ENCODE results near the gene CCDC152. TPM values are rescaled to one million over a fixed set of nuclear protein-coding genes. Genes with fewer than 3 reads are reported as not detected.
A peak's percentile ranks its signal among the peaks of the same experiment; 100 is the strongest.
"Not testable (repeated sequence)": the region's sequence is repeated elsewhere in the genome, so short reads cannot be mapped to it uniquely, and the experiment has no call there.

The CCDC152 gene
- total RNA-seq, 1 donor from 2014 or later = 1.2 TPM

DNA sequence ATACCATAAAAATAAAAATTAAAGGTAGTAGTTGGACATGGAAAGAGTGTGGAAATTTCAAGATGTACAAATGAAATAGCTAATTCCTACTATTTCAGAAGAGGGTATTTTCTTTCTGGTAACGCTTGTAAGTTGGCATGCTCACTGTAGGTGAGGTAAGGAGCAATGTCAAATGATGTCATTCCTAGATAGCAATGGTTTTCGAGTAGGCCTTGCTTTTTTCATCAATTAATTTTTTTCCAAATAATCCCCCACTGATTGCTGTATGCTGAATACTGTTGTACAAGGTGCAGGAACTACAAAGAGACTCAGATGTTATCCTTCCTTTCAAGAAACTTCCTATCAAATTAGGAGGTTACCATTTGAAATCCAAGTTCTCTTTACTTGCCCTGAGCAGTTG lies 56.0 kb downstream of the CCDC152 start:
- Mint-ChIP-seq H3K4me3 (ENCODE audit: unreplicated experiment) (no peak overlapping the region), H3K27ac (ENCODE audit: unreplicated experiment) (no peak overlapping the region), H3K4me1 (ENCODE audit: low read depth, unreplicated experiment) (peaks cover 8% of the 10 kb centered on the region)

GRCh38 chr5:42813533-42813932 lies 56.9 kb downstream of the CCDC152 start:
- no peak overlapping the region for H3K27ac ChIP-seq (ENCODE audit: low read depth, low read length)
- no peak overlapping the region for H3K4me2 ChIP-seq (ENCODE audit: low read length)
- TF ChIP-seq, protein P1, sequence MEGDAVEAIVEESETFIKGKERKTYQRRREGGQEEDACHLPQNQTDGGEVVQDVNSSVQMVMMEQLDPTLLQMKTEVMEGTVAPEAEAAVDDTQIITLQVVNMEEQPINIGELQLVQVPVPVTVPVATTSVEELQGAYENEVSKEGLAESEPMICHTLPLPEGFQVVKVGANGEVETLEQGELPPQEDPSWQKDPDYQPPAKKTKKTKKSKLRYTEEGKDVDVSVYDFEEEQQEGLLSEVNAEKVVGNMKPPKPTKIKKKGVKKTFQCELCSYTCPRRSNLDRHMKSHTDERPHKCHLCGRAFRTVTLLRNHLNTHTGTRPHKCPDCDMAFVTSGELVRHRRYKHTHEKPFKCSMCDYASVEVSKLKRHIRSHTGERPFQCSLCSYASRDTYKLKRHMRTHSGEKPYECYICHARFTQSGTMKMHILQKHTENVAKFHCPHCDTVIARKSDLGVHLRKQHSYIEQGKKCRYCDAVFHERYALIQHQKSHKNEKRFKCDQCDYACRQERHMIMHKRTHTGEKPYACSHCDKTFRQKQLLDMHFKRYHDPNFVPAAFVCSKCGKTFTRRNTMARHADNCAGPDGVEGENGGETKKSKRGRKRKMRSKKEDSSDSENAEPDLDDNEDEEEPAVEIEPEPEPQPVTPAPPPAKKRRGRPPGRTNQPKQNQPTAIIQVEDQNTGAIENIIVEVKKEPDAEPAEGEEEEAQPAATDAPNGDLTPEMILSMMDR (IDR thresholded peaks at IDR 0.05; ENCODE audit: insufficient read depth, low read depth, low read length) = no peak
- no peak for TF ChIP-seq EZH2 (IDR thresholded peaks at IDR 0.05; ENCODE audit: insufficient read depth, low read length)

More for the DNA sequence above, 56.0 kb downstream of the CCDC152 start:
- Histone ChIP-seq H3K4me1 (ENCODE audit: insufficient read depth, low read length) (no peaks in the 10 kb centered on the region), H3K4me3 (ENCODE audit: insufficient read depth, low read depth, low read length) (no peak overlapping the region), H3K4me2 (ENCODE audit: low read length) (no peak overlapping the region), H3K9me3 (ENCODE audit: insufficient read depth, low read depth, low read length) (no peaks in the 10 kb centered on the region), H3K27ac (ENCODE audit: low read depth, low read length) (no peak overlapping the region), H3K27me3 (ENCODE audit: insufficient read depth, low read length) (no peaks in the 10 kb centered on the region), H2AFZ (ENCODE audit: low read depth, low read length) (no peak overlapping the region), H4K20me1 (ENCODE audit: insufficient read depth, low read length) (no peaks in the 10 kb centered on the region), H3K36me3 (ENCODE audit: insufficient read depth, low read length) (no peaks in the 10 kb centered on the region), H3K79me2 (ENCODE audit: insufficient read depth, low read length) (no peaks in the 10 kb centered on the region), H3K9ac (ENCODE audit: low read length) (no peak overlapping the region)
- H3K36me3 Mint-ChIP-seq (ENCODE audit: low read depth, unreplicated experiment) = no peaks in the 10 kb centered on the region
- peaks cover 2% of the 10 kb centered on the region for H3K27me3 Mint-ChIP-seq (ENCODE audit: low read depth, unreplicated experiment)
- FAIRE-seq (no peak), DNase-seq (ENCODE audit: low read depth) (no peak)
- H3K9me3 Mint-ChIP-seq (ENCODE audit: unreplicated experiment) = no peaks in the 10 kb centered on the region
- TF ChIP-seq, protein P1 (IDR thresholded peaks at IDR 0.05; ENCODE audit: insufficient read depth, low read depth, low read length) = no peak
- no peak for TF ChIP-seq EZH2 (IDR thresholded peaks at IDR 0.05; ENCODE audit: insufficient read depth, low read length)

DNA sequence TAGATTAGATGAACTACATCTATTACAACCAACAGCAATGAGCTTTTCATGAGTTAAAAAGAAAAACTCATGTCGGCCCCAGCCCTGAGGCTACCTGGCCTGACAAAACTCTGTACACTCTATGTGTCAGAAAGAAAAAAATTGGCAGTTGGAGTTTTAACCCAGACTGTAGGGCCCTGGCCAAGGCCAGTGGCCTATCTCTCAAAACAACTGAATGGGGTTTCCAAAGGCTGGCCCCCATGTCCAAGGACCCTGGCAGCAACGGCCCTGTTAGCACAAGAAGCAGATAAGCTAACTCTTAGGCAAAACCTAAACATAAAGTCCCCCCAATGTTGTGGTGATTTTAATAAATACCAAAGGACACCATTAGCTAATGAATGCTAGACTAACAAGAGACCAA lies 59.9 kb downstream of the CCDC152 start:
- H4K20me1 ChIP-seq (ENCODE audit: insufficient read depth, low read length); H3K4me1 ChIP-seq (ENCODE audit: insufficient read depth, low read length); H3K9me3 ChIP-seq (ENCODE audit: insufficient read depth, low read depth, low read length); H3K36me3 Mint-ChIP-seq (ENCODE audit: low read depth, unreplicated experiment); H3K79me2 ChIP-seq (ENCODE audit: insufficient read depth, low read length); FAIRE-seq; H2AFZ ChIP-seq (ENCODE audit: low read depth, low read length); H3K27me3 ChIP-seq (ENCODE audit: insufficient read depth, low read length); DNase-seq (ENCODE audit: low read depth); H3K4me3 Mint-ChIP-seq (ENCODE audit: unreplicated experiment); H3K27me3 Mint-ChIP-seq (ENCODE audit: low read depth, unreplicated experiment); H3K4me1 Mint-ChIP-seq (ENCODE audit: low read depth, unreplicated experiment); H3K27ac Mint-ChIP-seq (ENCODE audit: unreplicated experiment); H3K4me3 ChIP-seq (ENCODE audit: insufficient read depth, low read depth, low read length); H3K27ac ChIP-seq (ENCODE audit: low read depth, low read length); H3K9me3 Mint-ChIP-seq (ENCODE audit: unreplicated experiment); H3K36me3 ChIP-seq (ENCODE audit: insufficient read depth, low read length); H3K9ac ChIP-seq (ENCODE audit: low read length); H3K4me2 ChIP-seq (ENCODE audit: low read length): not testable (repeated sequence)

More at GRCh38 chr5:42813533-42813932, 56.9 kb downstream of the CCDC152 start:
- Histone ChIP-seq H3K79me2 (ENCODE audit: insufficient read depth, low read length) (no peaks in the 10 kb centered on the region), H3K4me1 (ENCODE audit: insufficient read depth, low read length) (no peaks in the 10 kb centered on the region), H3K4me3 (ENCODE audit: insufficient read depth, low read depth, low read length) (no peak overlapping the region), H3K27me3 (ENCODE audit: insufficient read depth, low read length) (no peaks in the 10 kb centered on the region), H3K36me3 (ENCODE audit: insufficient read depth, low read length) (no peaks in the 10 kb centered on the region), H3K9me3 (ENCODE audit: insufficient read depth, low read depth, low read length) (no peaks in the 10 kb centered on the region), H2AFZ (ENCODE audit: low read depth, low read length) (peak overlapping the region; percentile 66), H4K20me1 (ENCODE audit: insufficient read depth, low read length) (no peaks in the 10 kb centered on the region), H3K9ac (ENCODE audit: low read length) (no peak overlapping the region)
- Mint-ChIP-seq H3K4me1 (ENCODE audit: low read depth, unreplicated experiment) (peaks cover 8% of the 10 kb centered on the region), H3K27me3 (ENCODE audit: low read depth, unreplicated experiment) (peaks cover 2% of the 10 kb centered on the region), H3K27ac (ENCODE audit: unreplicated experiment) (no peak overlapping the region), H3K36me3 (ENCODE audit: low read depth, unreplicated experiment) (no peaks in the 10 kb centered on the region), H3K4me3 (ENCODE audit: unreplicated experiment) (no peak overlapping the region), H3K9me3 (ENCODE audit: unreplicated experiment) (no peaks in the 10 kb centered on the region)
- DNase-seq (ENCODE audit: low read depth) (no peak), FAIRE-seq (no peak)

Data from astrocyte (in vitro differentiated cells and primary cell).